Measurements from ENCODE around the gene TBC1D7. TPM values are rescaled to one million over a fixed set of nuclear protein-coding genes. Genes with fewer than 3 reads are reported as not detected.

TBC1D7 gene
- total RNA-seq, 1 experiment from 2014 or later = 13.7 TPM

- TF ChIP-seq TCF7L2 (IDR thresholded peaks at IDR 0.05; ENCODE audit: borderline replicate concordance, extremely low read depth, insufficient read depth, insufficient read length) (no peak), ZFX (IDR thresholded peaks at IDR 0.05) (no peak), JUND (IDR thresholded peaks at IDR 0.05) (no peak), CEBPB (IDR thresholded peaks at IDR 0.05; ENCODE audit: low read depth) (no peak), SIN3A (IDR thresholded peaks at IDR 0.05; ENCODE audit: low read depth) (no peak), POLR2AphosphoS5 (IDR thresholded peaks at IDR 0.05; ENCODE audit: low read depth, low read length) (no peak), ZNF274 (IDR thresholded peaks at IDR 0.05; ENCODE audit: low read depth, low read length) (no peak), EGR1 (IDR thresholded peaks at IDR 0.05; ENCODE audit: low read depth) (no peak), ELF1 (IDR thresholded peaks at IDR 0.05; ENCODE audit: borderline replicate concordance, low read depth) (no peak), CBX3 (IDR thresholded peaks at IDR 0.05; ENCODE audit: low read depth) (no peak), EZH2phosphoT487 (IDR thresholded peaks at IDR 0.05; ENCODE audit: borderline replicate concordance) (no peak), RAD21 (IDR thresholded peaks at IDR 0.05; ENCODE audit: low read depth) (no peak), SRF (IDR thresholded peaks at IDR 0.05; ENCODE audit: low read depth) (no peak), YY1 (IDR thresholded peaks at IDR 0.05; ENCODE audit: extremely low read depth, insufficient replicate concordance, low read depth, low read length) (no peak), SP1 (IDR thresholded peaks at IDR 0.05; ENCODE audit: low read depth) (no peak), POLR2A (IDR thresholded peaks at IDR 0.05; ENCODE audit: borderline replicate concordance, extremely low read depth, insufficient read depth, insufficient read length) (no peak)
- TF ChIP-seq, protein P1, sequence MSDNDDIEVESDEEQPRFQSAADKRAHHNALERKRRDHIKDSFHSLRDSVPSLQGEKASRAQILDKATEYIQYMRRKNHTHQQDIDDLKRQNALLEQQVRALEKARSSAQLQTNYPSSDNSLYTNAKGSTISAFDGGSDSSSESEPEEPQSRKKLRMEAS (IDR thresholded peaks at IDR 0.05) = no peak
- TF ChIP-seq, protein P2, sequence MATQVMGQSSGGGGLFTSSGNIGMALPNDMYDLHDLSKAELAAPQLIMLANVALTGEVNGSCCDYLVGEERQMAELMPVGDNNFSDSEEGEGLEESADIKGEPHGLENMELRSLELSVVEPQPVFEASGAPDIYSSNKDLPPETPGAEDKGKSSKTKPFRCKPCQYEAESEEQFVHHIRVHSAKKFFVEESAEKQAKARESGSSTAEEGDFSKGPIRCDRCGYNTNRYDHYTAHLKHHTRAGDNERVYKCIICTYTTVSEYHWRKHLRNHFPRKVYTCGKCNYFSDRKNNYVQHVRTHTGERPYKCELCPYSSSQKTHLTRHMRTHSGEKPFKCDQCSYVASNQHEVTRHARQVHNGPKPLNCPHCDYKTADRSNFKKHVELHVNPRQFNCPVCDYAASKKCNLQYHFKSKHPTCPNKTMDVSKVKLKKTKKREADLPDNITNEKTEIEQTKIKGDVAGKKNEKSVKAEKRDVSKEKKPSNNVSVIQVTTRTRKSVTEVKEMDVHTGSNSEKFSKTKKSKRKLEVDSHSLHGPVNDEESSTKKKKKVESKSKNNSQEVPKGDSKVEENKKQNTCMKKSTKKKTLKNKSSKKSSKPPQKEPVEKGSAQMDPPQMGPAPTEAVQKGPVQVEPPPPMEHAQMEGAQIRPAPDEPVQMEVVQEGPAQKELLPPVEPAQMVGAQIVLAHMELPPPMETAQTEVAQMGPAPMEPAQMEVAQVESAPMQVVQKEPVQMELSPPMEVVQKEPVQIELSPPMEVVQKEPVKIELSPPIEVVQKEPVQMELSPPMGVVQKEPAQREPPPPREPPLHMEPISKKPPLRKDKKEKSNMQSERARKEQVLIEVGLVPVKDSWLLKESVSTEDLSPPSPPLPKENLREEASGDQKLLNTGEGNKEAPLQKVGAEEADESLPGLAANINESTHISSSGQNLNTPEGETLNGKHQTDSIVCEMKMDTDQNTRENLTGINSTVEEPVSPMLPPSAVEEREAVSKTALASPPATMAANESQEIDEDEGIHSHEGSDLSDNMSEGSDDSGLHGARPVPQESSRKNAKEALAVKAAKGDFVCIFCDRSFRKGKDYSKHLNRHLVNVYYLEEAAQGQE (IDR thresholded peaks at IDR 0.05; ENCODE audit: low read depth) = no peak
- TF ChIP-seq, protein P3, sequence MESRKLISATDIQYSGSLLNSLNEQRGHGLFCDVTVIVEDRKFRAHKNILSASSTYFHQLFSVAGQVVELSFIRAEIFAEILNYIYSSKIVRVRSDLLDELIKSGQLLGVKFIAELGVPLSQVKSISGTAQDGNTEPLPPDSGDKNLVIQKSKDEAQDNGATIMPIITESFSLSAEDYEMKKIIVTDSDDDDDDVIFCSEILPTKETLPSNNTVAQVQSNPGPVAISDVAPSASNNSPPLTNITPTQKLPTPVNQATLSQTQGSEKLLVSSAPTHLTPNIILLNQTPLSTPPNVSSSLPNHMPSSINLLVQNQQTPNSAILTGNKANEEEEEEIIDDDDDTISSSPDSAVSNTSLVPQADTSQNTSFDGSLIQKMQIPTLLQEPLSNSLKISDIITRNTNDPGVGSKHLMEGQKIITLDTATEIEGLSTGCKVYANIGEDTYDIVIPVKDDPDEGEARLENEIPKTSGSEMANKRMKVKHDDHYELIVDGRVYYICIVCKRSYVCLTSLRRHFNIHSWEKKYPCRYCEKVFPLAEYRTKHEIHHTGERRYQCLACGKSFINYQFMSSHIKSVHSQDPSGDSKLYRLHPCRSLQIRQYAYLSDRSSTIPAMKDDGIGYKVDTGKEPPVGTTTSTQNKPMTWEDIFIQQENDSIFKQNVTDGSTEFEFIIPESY (IDR thresholded peaks at IDR 0.05; ENCODE audit: extremely low read depth, insufficient replicate concordance, low read length) = no peak
- no peaks in the 10 kb centered on the region for H3K27me3 ChIP-seq (ENCODE audit: insufficient read depth, low read length)
- H3K9me2 ChIP-seq (ENCODE audit: insufficient read depth) = no peaks in the 10 kb centered on the region
- no peak overlapping the region for H3K4me3 ChIP-seq (replicated peaks in 1 of 2; ENCODE audit: low read depth in 1 of 2, low read length in 2 of 2)
- ChIA-PET RAD21 (ENCODE audit: low non-redundant PET in 1 of 2, low total read pairs in 2 of 2, uncharacterized antibody in 2 of 2, unreplicated experiment in 2 of 2) (no interaction called here), CTCF (no interaction called here), POLR2A (no interaction called here)
- H3K36me3 ChIP-seq (ENCODE audit: control insufficient read depth in 1 of 2, insufficient read depth in 2 of 2, low read length in 2 of 2) = no peaks in the 10 kb centered on the region
- no peak overlapping the region for H3K4me2 ChIP-seq (ENCODE audit: low read length)
- no peak for ATAC-seq
- DNase-seq (ENCODE audit: low read depth, low spot score) = no peak
- no peaks in the 10 kb centered on the region for H3K9me3 ChIP-seq (ENCODE audit: control insufficient read depth in 1 of 2, insufficient read depth in 1 of 2, low read depth in 1 of 2, low read length in 2 of 2)
- no TSS peak for BruUV-seq (replicated peaks)
- no peaks in the 10 kb centered on the region for H3K79me2 ChIP-seq (ENCODE audit: insufficient read depth, low read length)
- H3K4me1 ChIP-seq (ENCODE audit: control insufficient read depth in 1 of 2, insufficient read depth in 2 of 2, low read length in 2 of 2) = no peaks in the 10 kb centered on the region
- H3K9ac ChIP-seq (ENCODE audit: low read length) = no peak overlapping the region
- no peak overlapping the region for H3K27ac ChIP-seq (ENCODE audit: low read depth, low read length)
- H4K20me1 ChIP-seq (ENCODE audit: insufficient read depth) = no peaks in the 10 kb centered on the region
- intact Hi-C loops (cut with micrococcal nuclease) = no loop called here
- H2AFZ ChIP-seq (ENCODE audit: low read depth, low read length, poor library complexity, severe bottlenecking) = no peak overlapping the region
Measured at GRCh38 chr6:13364842-13365241, 36.5 kb upstream of the TBC1D7 start.

Data from HCT116 (cell line).